SU-DHL-6 (cell line): Measurements from ENCODE around the gene TGM1.

ENCODE experiments used
- CTCF ChIP-seq: fragments of 200-600 bp; sonication (generic); IDR thresholded peaks from one replicate; pipeline ENCODE4 v1.5.1; 2017; ENCODE audit warnings: antibody characterized with exemption, mild to moderate bottlenecking, low read length, moderate library complexity; ENCODE audit not compliant: insufficient read depth, poor library complexity, severe bottlenecking
- EZH2phosphoT487 ChIP-seq: fragments of 200-600 bp; sonication (generic), shearing (Covaris generic); conservative IDR thresholded peaks from 2 replicates; pipeline ENCODE4 v1.6.1; 2018; ENCODE audit warnings: mild to moderate bottlenecking, antibody characterized with exemption, low read length, moderate library complexity, mixed read lengths

- TF ChIP-seq CTCF (no peak), EZH2phosphoT487 (no peak)
Measured at GRCh38 chr14:24243336-24243836, 19.6 kb downstream of the TGM1 start.
